Stimulated activated CD8-positive, alpha-beta memory T cell treated with anti-CD3 and anti-CD28 coated beads, Interleukin-4, amount 100 ng/mL, for 24 hours (primary cell): ENCODE data around the gene LCN1.
A peak's percentile ranks its signal among the peaks of the same experiment; 100 is the strongest.

ENCODE experiments used
- DNase-seq: peaks from one replicate; pipeline ENCODE4 v3.0.0-alpha.2; 2020; ENCODE audit warnings: low read depth

LCN1 gene

GRCh38 chr9:135488527-135488926, 32.7 kb upstream of the LCN1 start:
- DNase-seq, result no peak

DNA sequence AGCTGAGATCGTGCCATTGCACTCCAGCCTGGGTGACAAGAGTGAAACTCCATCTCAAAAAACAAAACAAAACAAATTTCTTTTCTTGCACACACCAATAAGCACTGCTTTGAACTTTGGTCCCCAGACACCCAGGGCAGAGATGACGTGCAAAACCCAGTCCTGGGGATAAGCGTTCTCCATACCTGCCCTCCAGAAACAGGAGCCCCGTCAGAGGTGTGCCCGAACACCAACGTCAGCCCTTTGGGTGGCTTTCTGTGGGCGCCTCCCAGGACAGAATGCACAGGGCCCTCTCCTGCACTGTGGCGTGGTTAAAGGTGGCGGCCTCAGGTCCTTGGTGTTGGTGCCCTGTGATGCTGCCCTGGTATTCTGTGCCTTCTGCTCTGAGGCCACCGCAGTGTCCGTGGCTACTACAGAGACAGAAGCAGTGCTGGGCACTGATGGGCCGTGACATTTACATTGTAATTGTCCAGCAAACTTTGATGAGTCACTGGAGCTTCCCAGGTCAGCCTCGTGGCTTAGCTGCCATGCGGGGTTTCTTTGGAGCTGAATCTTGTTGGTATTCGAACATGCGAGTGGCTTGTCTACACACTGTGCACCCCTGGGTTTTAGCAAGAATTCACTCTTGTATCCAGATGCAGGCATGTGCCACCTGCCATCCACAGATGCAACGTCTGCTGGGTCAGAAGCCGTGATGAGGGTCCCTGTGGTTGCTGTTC, 31.9 kb upstream of the LCN1 start:
- DNase-seq, result no peak

DNA sequence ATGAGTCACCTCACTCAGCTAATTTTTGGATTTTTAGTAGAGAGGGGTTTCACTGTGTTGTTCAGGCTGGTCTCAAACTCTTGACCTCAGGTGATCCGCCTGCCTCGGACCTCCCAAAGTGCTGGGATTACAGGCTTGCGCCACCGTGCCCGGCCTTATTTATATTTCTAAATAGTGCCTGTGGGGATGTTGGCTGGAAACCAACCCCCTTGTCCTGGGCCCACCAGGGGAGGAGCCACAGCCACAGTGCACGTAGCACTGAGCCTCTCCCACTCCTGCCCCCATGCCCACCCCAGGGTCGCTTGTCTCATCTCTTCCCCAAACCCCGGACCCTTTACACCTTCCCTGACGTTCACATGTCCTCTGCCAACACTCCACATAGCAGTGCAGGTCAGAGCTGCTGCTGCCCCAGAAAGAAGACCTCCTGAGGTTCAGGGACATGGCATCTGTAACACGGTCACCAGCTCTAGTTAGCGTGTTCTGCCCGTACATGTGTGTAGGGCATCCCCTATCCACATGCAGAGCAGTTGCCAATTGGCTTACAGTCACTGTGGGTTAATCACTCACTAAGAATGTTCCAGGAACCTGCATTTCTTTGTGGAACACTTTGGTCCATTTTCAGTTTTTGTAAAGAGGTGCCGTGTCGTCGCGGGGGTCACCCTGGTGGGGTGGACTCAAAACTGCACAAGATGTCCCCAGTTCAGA, 30.9 kb upstream of the LCN1 start:
- DNase-seq, result no peak

DNA sequence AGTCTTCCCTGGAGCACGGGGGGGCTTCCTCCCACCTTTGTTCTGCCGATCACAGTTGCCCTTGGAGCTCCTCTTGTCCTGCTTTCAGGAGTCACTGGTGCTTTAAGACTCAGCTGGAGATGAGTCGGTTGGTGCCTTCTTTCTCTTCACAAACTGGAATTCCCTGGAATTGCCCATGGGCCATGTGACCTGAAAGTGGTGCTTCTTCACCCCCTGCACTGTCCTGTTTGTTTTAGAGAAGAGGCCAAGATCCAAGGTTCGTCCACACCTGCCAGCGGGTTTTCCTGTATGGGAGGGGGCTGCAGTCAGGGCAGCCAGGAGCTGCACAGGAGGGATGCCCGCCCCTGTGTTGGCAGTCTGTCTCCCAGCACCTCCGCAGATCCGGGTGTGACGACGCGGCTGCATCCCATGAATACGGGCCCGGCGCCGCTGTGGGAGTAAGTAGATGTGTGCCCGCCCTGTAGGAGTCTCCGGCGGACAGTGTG, 30.2 kb upstream of the LCN1 start:
- no peak for DNase-seq

DNA sequence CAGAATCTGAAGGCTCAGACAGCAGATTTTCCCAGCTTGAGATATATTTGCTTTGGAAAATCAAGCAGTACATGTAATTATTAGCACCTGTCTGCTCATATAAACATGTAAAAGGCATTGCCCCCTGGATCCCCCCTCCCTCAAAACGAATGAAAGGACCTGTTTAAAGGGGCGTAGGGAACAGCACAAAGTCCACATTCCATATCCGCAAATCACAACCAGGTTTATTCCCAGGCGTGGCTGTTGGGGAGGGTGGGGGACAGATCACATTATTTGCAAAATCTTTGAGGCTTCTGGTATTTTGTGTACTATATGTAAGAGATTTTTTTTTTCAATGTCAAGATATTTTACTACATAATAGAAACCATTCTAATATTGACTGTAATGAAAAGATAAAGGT, 29.5 kb upstream of the LCN1 start:
- DNase-seq, result no peak

DNA sequence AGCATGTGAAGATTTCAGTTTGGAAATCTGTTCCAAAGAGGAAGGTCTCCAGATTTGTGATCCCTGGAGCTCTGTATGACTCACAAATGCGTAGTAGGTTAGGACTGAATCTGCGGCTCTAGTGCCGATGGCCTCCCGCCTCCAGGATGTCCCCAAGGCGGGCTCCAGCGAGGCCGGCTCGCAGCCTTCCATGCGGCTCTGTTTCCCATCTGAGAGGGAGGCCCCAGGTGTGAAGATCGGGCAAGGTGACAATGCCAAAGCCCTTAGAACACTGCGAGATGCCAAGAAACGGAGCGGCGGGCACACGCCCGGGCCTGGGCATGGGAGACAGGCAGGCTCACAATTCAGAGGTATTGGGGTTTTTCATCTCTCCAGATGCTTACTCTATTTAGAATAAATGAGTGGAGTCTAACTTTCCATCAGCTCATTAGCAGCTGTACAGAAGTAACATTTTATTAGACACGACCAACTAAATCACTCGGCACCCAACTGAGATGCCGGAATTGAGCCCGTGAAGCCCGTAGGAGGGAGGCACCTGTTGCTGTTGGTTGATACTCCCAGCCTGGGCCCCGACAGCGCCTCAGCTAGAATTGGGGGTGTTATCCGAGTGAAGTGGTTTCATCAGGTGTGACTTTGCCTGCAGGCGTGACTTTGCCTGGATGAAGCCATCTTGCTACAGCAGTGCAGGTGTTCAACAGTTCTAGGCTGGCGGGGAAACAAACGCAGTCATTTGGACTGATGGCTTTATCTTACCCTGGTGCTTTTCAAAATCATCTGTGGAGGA, 28.2 kb upstream of the LCN1 start:
- DNase-seq, result no peak

GRCh38 chr9:135494791-135495559, 26.3 kb upstream of the LCN1 start:
- no peak for DNase-seq

- DNase-seq, result no peak
Measured at GRCh38 chr9:135498381-135499126, 22.7 kb upstream of the LCN1 start.

GRCh38 chr9:135499326-135500070, 21.7 kb upstream of the LCN1 start:
- peak; percentile 91 for DNase-seq

GRCh38 chr9:135500071-135500524, 21.1 kb upstream of the LCN1 start:
- peak; percentile 19 for DNase-seq

DNA sequence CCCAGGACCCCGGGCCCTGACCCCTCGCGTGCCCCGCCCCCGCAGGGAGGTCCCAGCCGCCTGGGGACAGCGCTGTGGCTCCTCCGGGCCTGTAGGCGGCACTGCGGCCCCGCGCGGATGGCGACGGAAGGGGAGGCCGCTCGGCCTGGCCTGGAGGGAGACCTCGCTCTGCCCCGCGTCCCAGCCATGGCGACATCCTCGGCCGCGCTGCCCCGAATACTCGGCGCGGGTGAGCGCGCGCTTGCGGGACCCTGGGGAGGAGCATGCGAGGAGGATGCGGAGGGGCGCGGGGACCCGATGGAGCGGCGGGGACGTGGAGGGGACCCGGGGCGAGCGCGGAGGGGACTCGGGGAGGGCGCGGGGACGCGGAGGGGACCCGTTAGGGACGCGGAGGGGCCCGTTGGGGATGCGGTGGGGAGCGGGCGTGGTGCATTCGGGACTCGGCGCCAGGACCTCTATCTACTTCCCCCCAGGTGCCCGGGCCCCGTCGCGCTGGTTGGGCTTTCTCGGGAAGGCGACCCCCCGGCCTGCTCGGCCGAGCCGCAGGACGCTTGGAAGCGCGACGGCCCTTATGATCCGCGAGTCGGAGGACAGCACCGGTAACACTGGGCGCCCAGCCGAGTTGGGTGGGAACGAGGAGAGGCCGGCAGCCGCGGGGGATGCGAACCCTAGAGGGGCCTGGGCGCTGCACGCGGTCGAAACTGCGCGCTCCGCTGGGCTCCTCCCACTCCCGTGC, 20.5 kb upstream of the LCN1 start, which contains the start of gene MRPS2:
Gene MRPS2, plus strand, starts transcription at position 158 of the 736 bp plus-strand sequence. Its CDS starts 29 bp downstream, at position 187.
- DNase-seq, result peak; percentile 78

DNA sequence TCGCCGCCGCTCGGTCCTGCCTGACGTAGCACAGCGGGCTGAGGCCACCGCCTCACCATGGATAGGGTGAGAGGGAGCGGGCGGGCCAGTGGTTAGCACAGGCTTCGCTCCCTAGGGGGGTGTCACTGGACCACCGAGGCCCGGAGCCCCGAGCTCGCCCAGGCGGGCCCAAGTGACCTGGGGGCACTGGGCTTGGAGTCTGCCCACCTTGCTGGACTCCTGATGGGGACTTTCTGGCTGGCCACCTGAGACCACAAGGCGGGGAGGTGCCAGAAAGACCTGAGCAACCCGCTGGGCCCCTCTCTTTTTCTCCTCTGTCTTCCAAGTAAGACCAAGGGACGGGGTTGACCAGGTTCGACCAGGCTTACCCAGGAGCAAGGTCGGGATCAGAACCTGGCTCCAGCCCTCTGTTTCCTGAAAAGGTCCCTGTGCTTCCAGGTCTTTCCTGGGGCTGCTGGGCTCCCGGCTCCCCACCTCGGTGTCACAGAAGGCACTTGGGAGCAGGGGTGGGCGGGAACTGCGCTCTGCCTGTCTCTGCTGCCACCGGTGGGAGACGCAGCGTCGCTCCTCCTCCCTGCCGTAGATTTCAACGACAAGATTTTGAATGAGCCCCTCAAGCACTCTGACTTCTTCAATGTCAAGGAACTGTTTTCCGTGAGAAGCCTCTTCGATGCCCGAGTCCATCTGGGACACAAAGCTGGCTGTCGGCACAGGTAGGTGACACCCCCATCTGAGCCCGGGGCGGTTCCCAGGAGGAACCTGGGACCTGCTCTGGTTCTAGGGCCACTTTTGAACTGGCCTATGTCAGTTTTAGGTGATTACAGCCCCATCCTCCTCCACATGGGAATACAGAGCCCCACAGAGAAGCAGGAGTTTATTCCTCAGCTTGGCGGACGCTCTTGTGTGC, 19.7 kb upstream of the LCN1 start:
- no peak for DNase-seq

DNA sequence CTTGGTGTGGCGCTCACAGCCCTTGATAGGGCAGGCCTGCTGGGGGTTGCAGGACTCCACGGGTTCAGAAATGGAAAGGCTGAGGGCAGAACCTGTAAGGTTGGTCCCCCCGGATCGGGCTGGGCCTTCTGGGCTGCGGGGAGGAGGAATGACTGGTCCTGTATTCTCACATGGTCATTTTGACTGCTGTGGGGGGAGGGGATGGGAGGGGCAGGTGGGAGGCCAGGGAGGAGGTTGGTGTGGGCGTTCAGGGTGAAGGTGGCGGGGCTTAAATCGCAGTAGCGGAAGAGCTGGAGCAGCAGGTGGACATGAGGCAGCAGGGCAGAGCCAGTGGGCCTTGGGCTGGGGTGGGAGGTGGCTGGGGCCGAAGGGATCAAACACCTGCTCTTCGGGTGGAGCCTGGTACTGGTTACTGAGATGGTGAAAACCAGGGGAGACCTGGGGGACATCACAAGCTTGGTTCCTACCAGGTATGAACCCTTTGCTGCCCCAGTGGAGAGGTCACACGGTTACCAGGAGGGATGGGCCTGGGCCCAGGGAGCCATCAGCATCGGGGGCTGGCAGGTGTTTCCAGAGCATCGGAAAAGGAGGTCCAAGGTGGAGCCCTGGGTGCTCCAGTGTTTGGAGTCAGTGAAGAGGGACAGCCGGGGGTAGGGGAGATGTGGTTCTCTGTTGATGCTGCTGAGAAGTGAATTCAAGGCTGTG, 18.9 kb upstream of the LCN1 start:
- DNase-seq, result no peak

DNA sequence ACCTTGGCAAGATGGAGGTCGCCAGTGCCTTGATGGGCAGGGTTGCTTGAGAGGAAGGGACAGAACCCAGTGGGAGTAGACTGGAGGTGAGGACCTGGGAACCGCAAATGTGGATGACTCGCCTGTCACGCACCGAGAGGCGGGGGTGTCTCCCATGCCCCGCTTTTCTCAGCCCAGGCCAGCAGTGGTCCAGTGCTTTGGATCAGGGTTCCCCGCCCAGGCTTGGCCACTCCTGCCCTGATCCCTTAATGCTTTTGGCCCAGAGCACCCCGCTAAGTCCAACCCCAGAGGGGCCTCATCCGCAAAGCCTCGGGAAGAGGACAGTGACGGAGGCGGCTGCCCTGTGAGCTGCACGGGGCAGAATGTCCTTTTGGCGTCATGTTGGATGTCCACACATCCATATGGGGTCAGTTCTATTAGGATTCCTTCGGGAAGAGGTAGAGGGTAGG, 18.3 kb upstream of the LCN1 start:
- DNase-seq, result no peak

GRCh38 chr9:135503371-135504261, 17.6 kb upstream of the LCN1 start:
- no peak for DNase-seq
